GM12873 (cell line): ENCODE results near the gene BORCS8.

Source experiments
- CTCF ChIP-seq: IDR thresholded peaks from 2 replicates; pipeline ENCODE4 v1.5.1; 2012; ENCODE audit warnings: low read depth, mild to moderate bottlenecking, moderate library complexity, low read length, control low read depth; ENCODE audit not compliant: insufficient read depth; ENCODE audit errors: missing control alignments

The BORCS8 gene

GRCh38 chr19:19171821-19172532 is 20.0 kb downstream of the BORCS8 start:
- no peak for TF ChIP-seq CTCF

DNA sequence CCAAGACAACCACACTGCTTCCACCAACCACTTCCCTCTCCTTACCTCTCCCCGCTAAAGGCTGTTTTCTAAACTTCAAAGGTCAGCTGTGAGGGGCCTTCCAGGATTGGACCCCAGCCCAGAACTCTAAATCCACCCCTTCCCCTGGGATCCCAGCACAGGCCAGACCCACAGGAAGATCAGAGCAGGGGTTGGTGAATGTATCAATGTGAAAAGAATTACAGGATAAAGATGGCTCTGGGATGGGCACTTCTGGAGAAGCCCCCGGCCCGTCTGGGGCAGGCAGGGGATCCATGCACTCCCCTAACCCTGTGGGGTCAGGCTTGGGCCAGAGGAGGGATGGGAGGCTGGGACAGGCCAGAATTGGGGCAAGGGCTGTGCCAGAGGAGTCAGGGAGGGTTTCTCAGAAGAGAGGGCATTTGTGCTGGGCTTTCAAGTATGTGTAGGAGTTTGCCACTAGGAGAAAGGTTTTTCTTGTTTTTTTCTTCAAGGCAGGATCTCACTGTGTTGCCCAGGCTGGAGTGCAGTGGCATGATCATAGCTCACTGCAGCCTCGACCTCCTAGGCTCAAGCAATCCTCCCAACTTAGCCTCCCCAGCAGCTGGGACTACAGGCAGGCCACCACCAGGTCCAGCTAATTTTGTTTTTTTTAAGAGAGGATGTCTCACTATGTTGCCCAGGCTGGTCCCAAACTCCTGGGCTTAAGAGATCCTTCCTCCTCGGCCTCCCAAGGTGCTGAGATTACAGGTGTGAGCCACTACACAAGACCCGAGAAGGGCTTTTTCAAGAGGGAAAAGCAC is 20.9 kb downstream of the BORCS8 start:
- no peak for TF ChIP-seq CTCF

- TF ChIP-seq CTCF: no peak
Observed at GRCh38 chr19:19170053-19170872, 21.7 kb downstream of the BORCS8 start, which contains the start of gene MEF2B. Gene MEF2B (minus strand): TSS chr19:19170263. CDS start chr19:19150735, 19,528 bp downstream.

- TF ChIP-seq CTCF: no peak
Observed at GRCh38 chr19:19169236-19170052, 22.5 kb downstream of the BORCS8 start.

- no peak for TF ChIP-seq CTCF
Observed at GRCh38 chr19:19167612-19168011, 24.3 kb downstream of the BORCS8 start.

DNA sequence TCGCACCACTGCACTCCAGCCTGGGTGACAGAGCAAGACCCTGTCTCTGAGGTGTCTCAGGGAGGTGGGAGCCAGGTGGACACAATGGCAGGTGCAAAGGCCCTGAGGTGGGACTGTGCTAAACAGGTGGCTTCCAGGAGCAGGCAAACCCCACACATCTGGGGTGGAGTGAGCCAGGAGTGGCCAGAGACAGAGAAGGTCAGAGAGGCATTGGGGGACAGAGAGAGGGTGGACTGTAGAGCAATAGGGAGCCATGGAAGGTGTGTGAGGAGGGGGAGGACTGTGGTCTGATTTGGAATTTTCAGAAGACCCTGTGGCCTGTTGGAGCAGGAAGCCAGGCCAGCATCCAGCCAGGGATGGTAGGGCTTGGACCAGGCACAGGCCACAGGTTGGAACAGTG is 26.6 kb downstream of the BORCS8 start:
- TF ChIP-seq CTCF: no peak

DNA sequence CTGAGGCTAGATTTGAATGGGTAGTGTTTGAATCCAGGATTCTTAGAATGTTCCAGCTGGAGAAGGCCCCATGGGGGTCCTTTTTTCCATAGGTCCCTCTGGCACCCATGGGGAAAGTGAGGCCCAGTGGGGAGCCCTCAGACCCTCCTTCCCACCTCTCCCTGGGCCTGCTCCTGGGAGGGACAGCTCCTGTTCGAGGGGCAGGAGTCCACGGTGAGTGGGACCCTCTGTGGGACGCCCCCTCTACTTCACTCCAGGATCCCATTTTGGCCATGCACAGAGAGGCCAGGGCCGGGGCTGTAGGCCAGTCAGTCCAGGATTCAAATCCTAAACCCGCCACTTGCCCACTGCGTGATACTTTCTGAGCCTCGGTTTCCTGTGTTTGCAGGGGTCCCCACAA is 29.5 kb downstream of the BORCS8 start:
- TF ChIP-seq CTCF: no peak
